GM19328 (cell line): ENCODE measurements around the gene ALK.

Source experiments
- ATAC-seq: cut with Tn5 transposase; IDR thresholded peaks from one replicate; pipeline ENCODE4 v1.9.1; 2021; ENCODE audit warnings: mild to moderate bottlenecking, moderate library complexity; ENCODE audit not compliant: unreplicated experiment

The ALK gene

DNA sequence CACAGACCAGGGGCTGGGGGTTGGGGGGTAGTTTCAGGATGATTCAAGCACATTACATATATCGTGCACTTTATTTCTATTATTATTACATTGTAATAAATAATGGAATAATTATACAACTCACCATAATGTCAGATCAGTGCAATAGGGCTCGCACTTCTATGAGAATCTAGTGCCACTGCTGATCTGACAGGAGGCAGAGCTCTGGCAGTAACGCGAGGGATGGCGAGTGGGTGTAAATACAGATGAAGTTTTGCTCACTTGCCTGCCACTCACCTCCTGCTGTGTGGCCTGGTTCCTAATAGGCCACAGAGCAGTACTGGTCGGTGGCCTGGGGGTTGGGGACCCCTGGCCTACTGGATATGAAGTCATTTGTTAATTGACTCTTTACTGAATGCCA lies 615.6 kb downstream of the ALK start:
- no peak for ATAC-seq

DNA sequence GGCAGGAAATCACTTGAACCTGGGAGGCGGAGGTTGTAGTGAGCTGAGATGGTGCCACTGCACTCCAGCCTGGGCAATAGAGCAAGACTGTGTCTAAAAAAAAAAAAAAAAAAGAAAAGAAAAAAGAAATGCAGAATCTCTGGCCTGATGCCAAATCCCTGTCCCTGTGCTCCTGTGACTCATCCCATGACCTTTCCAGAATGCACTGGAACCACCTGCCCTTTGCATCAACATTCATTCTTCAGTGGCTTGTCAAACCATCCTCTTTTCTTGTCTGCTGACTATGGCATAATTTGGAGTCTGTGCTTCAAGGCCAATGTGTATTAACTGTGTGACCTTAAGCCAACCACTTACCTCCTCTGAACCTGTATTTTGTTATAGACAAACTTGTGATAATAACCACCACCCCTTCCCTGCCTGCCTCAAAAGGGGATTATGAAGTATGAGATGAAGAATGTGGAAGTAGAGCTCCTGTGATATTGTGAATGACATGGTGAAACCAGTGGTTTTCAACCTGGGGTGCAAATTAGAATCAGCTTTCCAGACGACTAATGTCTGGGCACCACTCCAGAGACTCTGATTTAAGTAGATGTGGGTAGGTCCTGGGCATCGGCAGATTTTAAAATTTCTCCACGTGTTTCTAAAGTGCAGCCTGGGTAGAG lies 616.9 kb downstream of the ALK start:
- ATAC-seq: no peak

DNA sequence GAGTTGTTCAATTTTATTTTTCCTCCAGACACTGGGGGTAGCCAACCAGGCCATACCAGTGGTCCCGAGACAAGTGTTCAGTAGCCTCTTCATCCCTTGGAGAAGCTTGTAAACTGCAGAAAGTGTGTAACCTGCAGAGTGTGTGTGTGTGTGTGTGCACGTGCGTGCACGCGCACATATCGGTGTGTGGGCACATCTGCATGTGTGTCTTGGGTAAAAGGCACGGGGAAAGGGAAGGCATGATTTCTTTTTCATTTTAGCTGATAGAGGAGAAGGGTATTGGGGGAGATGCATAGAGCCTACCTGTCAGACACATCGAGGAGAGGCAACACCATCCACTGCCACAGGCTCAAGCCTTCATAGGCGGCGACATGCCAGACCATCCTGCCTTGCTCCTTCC lies 624.8 kb downstream of the ALK start:
- no peak for ATAC-seq

DNA sequence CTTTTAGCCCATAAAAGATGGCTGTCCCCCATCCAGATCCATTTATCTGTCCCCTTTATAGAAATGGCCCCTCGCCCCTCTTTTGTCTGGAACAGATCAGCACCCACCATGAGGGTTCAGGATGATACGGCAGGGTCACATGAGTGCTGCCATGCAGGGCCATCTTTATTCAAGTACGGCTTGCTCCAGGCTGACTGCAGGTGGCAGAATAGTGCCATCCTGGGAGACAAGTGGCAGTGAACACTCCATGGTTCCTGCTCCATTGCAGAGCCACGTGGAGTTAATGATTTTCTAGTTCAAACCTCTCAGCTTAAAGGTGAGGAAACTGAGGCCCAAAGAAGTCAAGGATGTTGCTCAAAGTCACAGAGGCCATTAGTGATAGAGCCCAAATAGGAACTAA lies 625.5 kb downstream of the ALK start:
- no peak for ATAC-seq

DNA sequence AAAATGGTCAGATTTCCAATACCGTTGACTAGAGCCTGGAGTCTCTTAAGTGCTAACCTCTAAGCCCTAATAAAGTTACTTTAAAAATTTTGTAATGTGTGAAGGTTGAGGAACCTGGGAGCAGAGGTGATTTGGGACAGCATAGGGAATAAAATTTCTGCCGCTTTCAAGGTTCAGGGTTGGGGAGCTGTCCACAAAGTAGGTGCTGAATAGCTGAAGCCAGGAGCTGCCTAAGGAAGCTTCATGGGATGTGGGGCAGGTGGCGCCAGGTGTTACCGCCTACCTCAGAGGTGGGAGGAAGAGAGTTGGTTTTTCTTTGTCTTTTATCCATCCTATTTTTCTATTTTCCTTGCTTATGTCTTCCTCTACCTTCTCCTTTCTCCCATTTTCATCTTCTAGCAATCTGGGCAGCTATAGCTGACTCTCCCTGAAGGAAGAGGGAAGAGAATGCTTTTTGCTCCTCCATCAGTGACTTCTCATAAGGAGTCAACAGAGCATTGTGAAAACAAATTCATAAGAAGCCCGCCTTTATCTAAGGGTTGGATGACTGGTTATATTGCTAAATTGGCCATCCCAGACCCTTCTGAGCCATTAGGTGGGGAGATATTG lies 627.5 kb downstream of the ALK start:
- ATAC-seq: no peak

DNA sequence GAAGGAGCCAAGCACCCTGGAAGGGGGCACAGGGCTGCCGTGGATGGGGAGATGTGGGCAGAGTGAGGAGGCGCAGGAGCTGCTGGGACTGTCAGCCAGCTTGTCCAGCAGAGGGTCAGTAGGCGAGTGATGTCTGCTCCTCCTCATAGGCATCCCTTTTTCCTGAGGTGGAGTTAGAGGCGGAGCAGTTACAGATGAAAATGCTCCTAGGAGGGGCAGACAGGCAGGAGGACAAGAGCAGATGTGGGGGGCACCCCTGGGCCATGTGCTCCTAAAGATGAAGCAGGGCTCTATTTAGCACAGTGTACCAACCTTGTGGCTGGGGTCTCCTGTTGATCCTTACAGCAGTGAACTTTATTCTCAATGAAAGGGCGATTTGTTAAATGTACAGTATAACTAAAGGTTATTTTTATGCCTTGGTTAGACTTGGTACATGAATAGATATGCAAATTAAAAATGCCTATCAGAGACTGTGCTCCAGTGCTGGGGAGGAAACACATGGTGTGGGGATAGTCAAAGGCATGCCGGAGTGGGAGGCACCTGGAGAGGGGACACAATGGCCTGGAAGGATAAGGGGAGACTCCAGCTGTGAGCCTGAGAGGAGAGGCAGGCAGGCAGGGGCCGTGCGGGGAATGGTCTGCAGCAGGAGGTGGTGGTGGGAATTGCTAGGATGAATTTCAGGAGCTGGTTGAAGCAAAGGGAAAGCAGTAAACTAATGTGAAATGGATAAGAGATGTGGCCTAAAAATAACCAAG lies 630.9 kb downstream of the ALK start:
- ATAC-seq: no peak

DNA sequence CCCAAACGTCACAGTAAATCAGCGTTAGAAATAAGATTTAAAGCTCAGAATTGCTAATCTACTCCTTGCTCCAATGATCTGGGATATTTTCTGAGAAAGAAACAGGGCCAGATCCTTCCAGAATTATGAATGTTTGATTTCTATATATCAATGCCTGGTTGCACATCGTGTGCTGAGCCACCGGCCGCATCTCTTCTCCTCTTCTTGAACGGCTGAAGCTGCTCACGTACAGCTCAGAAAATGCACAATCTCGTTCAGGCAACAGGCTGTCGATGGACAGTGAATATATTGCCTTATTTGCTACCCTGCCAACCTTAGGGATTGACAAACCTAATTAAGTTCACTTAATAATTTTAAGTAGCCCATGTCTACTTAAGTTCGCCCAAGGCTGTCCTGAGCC lies 636.7 kb downstream of the ALK start:
- no peak for ATAC-seq

DNA sequence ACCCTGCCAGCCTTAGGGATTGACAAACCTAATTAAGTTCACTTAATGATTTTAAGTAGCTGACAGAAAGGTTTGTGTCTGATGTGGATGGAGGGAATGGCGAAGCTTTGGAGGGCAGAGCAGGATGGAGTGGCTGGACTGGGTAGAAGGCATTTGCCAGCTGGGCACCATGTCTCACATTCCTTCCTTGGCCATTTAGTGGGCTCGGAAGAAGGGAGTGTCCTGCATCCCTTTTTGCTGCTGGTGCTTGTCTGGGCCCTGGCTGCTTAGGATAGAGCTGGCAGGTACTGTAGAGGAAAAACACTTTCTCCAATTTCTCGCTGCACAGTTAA lies 639.5 kb downstream of the ALK start:
- no peak for ATAC-seq

DNA sequence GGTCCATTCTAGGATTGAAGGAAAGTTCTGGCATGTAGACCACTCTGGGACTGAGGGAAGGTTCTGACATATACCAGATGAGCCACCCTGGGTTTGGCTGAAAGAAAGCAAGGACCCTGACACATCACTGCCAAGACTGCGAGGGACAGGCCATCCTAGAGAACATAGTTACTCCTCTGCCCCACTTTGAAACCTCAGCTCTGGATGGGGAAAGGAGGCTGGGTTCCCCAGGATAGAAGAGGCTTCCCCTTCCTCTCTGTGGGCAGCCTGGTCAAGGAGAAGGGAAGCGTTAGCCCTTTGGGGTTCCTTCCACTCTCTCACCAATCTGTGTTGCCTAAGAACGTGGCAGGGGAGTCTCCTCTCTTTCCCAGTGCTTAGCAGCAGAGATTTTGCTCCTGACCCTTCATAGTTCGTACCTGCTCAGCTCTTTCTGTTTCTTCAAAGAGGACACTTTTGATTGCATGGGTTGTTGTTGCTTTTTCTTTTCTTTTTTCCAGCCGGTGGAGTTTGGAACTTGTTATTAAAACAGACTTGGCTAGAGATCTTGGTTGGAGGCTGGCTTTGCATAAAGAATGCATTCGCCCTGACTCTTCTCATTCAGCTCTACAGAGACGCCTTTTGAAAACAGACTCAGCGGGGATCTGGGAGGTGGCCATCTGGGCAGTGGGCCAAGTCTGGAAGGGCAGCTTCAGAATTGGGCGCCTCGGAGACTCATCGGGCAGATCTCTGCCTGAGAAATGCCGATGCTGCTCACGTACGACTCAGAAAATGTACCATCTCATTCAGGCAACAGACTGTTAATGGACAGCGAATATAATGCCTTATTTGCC lies 640.1 kb downstream of the ALK start:
- ATAC-seq: no peak

DNA sequence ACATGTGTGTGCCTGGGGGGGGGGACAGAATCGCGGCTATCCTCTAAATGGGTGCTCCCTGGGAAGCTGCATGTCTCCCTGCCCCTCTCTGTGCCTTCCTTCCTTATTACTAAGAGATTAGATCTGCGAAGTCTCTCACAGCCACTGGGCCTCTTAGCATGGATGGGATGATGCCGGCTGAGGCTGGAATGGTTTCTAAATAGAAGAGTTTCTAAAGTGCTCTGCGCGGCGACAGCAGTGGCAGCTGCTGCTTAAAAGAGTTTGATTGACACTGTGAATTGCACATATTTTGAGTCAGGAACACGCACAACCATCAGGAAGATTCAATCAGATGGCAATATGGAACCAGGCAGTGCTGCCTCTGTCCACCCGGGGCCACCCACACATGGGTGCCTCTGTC lies 642.4 kb downstream of the ALK start:
- no peak for ATAC-seq

DNA sequence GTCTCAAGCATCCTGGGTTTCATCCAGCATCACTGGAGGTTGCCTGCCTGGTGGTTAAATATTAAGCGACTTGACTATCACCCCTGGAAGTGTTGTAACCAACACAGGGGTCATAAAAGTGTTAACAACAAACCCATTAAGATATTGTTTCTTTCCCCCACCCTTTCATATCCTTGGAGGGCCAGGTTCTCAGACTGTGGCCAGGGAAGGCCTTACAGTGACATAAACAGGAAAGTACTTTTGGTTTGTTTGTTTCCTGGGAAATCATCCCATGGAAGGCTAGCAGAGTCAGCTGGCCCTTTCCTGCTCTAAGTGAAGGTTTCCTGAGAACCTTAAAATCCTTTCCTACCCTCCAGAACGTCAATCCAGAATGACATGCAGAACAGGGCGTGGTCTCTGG lies 645.2 kb downstream of the ALK start:
- no peak for ATAC-seq

DNA sequence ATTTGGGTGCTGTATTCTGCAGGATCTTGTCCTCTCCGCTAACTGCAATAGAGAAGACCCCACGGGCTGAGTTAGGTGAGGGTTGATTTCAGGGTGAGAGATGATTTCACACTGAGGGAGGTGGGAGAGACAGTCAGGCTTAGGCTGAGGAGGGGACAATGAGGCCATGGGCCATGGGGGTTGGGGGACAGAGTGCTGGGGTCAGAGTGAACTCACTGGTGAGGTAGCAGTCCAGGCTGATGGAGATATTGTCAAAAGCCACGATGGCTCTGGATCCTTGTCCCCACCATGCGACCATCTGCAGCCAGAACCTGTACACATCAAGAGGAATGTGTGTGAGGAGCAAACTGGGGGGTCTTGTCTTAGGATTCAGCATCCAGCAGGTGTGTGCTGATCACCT lies 646.2 kb downstream of the ALK start:
- ATAC-seq: no peak

DNA sequence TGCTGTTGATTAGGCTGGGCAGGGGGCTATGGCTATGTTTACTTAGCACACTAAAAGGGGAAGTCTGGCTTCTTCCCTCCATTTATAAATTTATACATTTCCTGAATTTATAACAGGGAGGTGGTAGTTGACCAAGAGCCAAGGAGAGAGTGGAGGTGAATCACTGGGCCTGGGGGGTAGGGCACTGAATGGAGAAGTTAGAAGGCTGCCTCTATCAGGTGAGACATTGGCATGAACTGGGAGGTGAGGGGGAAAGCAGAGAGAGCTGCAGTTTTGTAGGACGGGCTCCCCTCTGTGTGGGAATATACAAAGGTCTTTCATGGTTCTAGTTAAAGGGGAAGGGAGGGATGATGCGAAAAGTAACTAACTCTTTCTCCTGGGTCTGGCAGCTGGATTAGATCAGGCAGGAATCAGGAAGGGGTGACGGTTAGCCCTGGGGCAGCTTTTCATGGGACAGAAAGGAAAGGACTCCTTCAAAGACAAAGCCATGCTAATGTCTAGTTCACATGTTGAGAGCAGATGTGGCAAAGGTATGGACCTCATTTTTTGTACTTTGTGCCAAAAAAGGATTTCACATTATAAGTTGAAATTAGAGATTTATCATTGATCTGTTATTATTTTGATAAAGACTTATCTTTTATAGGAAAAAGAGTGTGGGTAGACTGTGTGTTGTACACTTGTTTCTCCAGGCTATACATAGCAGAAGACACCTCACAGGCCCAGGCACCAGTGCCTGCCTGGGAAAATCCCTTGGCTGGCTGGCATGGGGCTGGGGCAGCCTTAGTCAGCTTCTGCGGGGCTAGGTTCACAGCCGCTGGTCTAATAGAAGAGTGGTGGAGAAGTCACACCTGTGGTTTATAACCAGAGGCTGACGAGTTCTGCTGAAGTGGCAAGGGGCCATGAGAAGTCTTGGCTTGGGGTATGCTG lies 647.4 kb downstream of the ALK start:
- no peak for ATAC-seq

DNA sequence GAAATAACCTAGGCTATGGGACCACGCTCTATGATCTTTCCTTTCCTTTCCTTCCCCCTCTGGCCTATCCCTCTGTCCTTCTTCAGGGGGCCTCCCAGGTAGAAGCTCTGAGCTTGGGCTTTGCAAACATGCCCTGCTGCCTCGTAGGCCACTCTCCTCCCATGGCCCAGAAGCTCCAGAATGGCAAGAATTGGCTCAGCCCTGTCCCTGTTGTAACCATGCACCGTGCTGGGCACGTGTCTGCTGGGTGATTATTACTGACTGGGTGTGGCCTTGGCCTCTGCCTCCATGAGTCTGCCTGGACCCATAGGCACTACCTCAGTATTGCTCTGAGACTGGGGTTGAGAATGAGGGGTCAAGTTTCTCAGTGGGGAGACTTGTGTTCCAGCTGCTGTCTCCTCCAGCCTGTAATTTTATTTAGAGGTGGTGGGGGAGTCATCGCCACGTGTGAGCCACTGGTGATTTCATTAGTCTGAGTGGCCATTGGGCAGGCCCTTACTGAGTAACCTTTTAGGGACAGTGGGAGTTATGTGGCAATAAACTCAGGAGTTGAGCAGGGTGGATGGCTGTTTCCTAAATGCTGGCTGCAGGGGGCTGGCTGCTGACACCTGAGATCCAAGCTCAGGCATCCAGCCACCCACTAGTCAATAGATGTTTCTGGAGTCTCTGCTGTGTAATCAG lies 648.2 kb downstream of the ALK start:
- no peak for ATAC-seq

DNA sequence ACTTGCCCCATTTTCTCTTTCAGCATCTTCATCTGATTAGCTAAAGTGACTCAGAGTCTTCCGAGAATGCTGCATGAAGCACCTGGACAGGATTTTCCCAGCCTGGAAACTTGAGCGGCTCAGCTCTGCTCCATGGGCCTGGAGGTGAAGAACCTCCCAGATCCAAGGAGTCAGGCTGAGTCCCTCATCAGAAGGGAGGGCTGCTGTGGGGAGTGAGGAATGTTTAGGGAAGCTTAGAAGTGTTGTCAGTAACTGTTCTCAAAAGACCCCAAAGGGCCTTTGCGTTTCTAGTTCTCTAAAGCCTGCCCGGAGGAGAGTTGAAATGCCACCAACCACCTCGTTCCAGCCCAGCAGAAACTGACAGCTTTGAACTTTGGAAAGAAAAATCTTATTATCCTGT lies 649.1 kb downstream of the ALK start:
- no peak for ATAC-seq

DNA sequence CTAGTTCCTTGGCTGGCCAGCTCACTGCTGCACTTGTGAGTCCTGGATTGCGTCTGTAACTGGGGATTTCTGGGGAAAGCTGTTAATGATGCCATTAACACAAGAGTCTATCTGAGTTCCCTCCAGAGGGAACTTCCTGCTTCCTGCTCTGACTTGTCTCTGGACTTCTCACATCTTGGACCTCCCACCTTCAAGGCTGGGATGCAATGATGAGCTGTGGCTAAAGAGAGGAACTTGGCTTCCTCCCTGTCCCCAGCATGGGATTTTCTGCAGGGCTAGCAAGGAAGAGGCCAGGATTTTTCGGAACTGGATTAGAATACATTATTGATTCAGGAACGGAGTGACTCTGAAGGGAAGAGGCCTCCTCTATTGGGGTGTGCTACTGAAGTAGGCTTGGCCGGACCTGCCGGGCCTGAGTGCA lies 650.7 kb downstream of the ALK start:
- ATAC-seq: no peak

DNA sequence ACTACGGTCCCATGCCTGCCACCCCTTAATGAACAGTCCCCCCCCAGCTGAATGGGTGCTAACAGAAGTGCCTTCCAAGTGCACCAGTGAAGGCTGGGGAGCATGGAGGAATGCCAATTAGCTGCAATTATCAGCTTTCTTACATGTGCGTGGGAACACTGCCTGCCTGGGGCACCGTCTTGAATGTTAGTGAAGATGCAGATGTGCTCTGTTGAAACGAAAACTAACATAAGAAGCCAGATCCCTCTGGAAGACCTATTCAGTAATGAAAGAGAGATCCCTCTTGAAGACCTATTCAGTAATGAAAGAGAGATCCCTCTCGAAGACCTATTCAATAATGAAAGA lies 651.6 kb downstream of the ALK start:
- no peak for ATAC-seq

DNA sequence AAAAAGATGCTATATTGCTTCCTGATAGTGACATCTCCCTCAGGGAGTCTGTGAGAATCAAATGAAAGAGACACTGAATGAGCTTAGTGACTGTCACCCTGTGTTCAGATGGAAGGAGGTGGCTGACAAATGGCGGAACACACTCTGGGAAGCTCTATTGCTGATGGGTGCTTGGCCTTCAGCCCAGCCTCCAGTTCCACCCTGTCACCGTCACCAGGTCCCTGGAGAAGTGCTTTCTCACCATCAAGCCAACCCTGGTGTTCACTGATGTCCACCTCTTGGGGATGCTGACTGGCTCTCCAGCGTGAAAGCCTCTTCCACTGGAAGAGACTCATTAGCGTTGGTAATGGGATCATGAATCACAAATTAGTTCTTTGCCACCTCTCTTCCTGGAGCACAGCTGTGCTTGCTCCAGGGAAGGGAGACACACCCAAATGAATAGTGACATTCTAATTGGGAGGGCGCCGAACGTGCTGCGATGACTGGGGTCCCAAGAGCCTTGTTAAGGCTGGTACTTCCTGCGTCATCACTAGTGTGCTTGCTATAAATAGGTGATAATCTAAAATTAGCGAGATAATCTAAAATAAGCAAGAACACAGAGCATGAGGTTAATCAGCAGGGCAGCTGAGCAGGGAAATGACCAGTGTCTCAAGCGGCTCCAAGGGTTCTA lies 652.2 kb downstream of the ALK start:
- ATAC-seq: no peak

DNA sequence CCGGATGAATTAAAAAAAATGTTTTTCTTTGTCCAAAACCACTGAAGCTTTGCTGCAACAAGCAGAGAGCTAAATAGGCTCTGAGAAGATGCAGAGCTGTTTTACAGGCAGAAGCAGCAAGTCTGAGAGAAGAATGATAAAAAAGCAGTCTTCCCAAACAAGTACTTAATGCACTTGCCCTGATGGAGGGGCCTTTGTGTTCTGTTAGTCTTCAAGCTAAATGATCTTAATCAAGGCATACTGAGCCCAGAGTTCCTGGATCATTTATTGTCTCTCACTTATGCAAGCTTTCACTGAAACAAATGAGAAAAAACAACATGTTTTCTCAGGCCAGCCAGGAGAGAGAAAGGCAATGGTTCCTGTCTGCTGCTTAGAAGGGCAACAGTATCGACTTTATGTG lies 653.7 kb downstream of the ALK start:
- no peak for ATAC-seq

DNA sequence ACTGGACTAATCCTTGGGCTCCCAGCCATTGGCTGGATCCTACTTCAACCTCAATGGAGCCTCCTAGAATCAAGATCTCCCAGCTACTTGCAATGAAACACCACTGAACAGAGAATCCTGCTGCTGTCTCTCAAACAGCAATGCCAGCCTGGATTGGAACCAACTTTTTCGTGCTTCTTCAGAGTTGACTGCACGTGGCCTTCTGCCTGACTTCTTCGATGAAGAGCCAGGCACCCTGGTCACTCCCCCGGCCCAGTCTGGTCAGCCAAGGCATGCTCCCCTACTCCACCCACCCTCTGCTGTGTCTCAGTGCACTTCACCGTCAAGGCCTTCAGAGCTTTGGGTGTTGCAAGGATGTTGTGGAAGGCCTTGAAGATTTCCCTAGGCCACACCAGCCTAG lies 657.5 kb downstream of the ALK start:
- no peak for ATAC-seq
